K562 (cell line): ENCODE data around the gene ING1. TPM values are rescaled to one million over a fixed set of nuclear protein-coding genes. Genes with fewer than 3 reads are reported as not detected.

ENCODE experiments used
- CREB1 ChIP-seq, 2 experiments: sonication (generic) in 1 of 2; formaldehyde crosslinking in 1 of 2; IDR thresholded peaks; 2 replicates each; pipeline versions ENCODE4 v1.6.1 to v1.8.0; 2012 to 2022; ENCODE audit warnings: inconsistent platforms in 1 of 2, mild to moderate bottlenecking in 1 of 2, missing genetic modification reagents in 1 of 2, moderate library complexity in 1 of 2
- EP300 ChIP-seq: IDR thresholded peaks from 2 replicates; pipeline ENCODE4 v1.6.1; 2012; ENCODE audit warnings: low read length, improper control_type of control experiment
- FOXP1 ChIP-seq: sonication (generic); formaldehyde crosslinking; IDR thresholded peaks from 2 replicates; pipeline ENCODE4 v1.8.0; 2022; ENCODE audit warnings: mild to moderate bottlenecking, missing genetic modification reagents
- HNRNPL ChIP-seq: fragments of 200-400 bp; formaldehyde crosslinking; IDR thresholded peaks from 2 replicates; pipeline ENCODE4 v1.6.1; 2017; ENCODE audit warnings: low read depth, mild to moderate bottlenecking, low read length
- SIX5 ChIP-seq, 2 experiments: IDR thresholded peaks; 2 replicates each; pipeline ENCODE4 v1.6.1; 2011; ENCODE audit warnings: low read length in 2 of 2, borderline replicate concordance in 1 of 2, low read depth in 1 of 2, mild to moderate bottlenecking in 1 of 2, moderate library complexity in 1 of 2; ENCODE audit not compliant: insufficient read depth in 1 of 2
- TCF7 ChIP-seq: sonication (generic); IDR thresholded peaks from 2 replicates; pipeline ENCODE4 v1.6.1; 2016; ENCODE audit warnings: antibody characterized with exemption, borderline replicate concordance
- TEAD4 ChIP-seq, 2 experiments: sonication (generic) in 1 of 2; formaldehyde crosslinking in 1 of 2; IDR thresholded peaks; 2 replicates each; pipeline versions ENCODE4 v1.6.1 to v1.8.0; 2012 to 2022; ENCODE audit warnings: borderline replicate concordance in 1 of 2, inconsistent platforms in 1 of 2, low read length in 1 of 2, mild to moderate bottlenecking in 1 of 2, missing genetic modification reagents in 1 of 2
- XRCC4 ChIP-seq: IDR thresholded peaks from one replicate; pipeline ENCODE4 v1.6.1; 2011; ENCODE audit not compliant: insufficient read depth, insufficient read length; ENCODE audit errors: extremely low read depth
- YY1 ChIP-seq, 3 experiments: IDR thresholded peaks; 2 replicates each; pipeline ENCODE4 v1.6.1; 2011; ENCODE audit warnings: low read length in 2 of 3, mild to moderate bottlenecking in 2 of 3, moderate library complexity in 2 of 3, borderline replicate concordance in 1 of 3, control low read depth in 1 of 3, low read depth in 1 of 3; ENCODE audit not compliant: insufficient read depth in 3 of 3, insufficient replicate concordance in 2 of 3, control insufficient read depth in 1 of 3, insufficient read length in 1 of 3; ENCODE audit errors: extremely low read depth in 1 of 3
- ZNF133 ChIP-seq: fragments of 250-450 bp; sonication (Bioruptor Pico); IDR thresholded peaks from 2 replicates; pipeline ENCODE4 v1.4.0; 2020; ENCODE audit warnings: mild to moderate bottlenecking
- polyA plus RNA-seq, 8 experiments: library from polyadenylated mRNA; depleted of rRNA in 4 of 8; stranded (reverse) in 5 of 8; unstranded in 3 of 8; fragments of >200 nt; fragmentation: Nextera tagmentation in 2 of 8; fragmentation: Illumina TruSeq in 1 of 8; extraction: Ambion mirVana in 2 of 8; extraction: Trizol in 1 of 8; gene quantifications; 2 replicates each; pipeline versions ENCODE4 v1.2.1 to v1.2.3, GENCODE V29; 2011 to 2014; ENCODE audit warnings: inconsistent platforms in 1 of 8, missing spikeins in 1 of 8
- total RNA-seq, 7 experiments: library from RNA; depleted of rRNA in 6 of 7; stranded (reverse); fragments of >200 nt in 6 of 7; fragmentation: Illumina TruSeq in 2 of 7; extraction: Trizol in 2 of 7; gene quantifications; 2 replicates each; pipeline versions ENCODE4 v1.2.1 to v1.2.3, GENCODE V29; 2011 to 2021; ENCODE audit warnings: low replicate concordance in 1 of 7
- TF ChIP-seq, protein P1 (sequence below): fragments of 200-600 bp; sonication (generic); IDR thresholded peaks from one replicate; pipeline ENCODE4 v1.6.1; 2012; ENCODE audit warnings: mild to moderate bottlenecking, low read depth, low read length, inconsistent platforms

ING1 gene
- total and polyA plus RNA-seq, 9 of the 15 experiments (the other 6 are each of a cell fraction or from before 2014, with no cell fraction given) = 1.0 to 20.1 (median 8.2) TPM

DNA sequence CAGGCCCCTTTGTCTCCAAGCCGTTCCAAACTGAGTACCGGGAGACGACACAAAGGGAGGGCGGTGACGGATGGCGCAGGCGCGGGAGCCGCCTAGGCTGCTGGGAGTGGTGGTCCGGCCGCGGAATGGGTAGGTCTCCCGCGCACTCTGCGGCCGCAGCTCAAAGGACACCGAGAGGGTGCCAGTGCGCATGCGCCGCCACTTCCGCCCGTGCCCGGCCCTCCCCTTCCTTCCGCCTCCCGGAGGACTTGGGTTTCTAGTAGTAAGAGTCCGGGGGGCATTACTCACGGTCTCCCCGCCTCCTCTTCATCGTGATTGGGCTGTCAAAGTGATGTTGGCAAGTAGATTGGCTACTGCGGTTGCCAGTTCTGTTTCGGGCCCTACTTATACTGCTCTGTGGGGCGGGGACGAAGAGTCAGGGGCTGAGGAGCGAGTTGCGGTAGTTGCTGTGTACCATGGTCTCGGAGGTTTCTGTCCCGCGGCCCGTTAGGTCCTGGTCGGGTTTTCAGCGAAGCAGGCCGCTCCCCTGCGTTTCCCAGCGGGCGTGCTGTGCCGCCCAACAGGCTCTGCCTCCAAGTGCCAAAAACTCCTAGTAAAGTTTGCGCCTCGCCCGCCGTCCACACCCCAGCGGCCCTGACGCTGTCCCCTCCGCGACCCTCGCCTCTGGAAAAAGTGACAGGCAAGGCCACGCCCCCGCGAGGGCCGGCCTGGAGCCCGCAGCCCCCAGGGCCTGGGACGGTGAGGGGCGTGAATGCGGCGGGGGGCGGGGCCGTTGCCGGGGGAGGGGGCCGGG, 455 bp upstream of the ING1 start (continued):
- TF ChIP-seq EP300 (0 out of 2 replicates have a peak, but pooled peaks have one; percentile 6), TCF7 (0 out of 2 replicates have a peak, but pooled peaks have one; percentile 18), TEAD4 (IDR thresholded peaks at IDR 0.05; ENCODE audit: low read length) (peak; percentile 3; the same call in 1 of the 2 replicates), TEAD4 (CRISPR knock-in tag; IDR thresholded peaks at IDR 0.05; ENCODE audit: borderline replicate concordance) (no peak), CREB1 (IDR thresholded peaks at IDR 0.05) (peak; percentile 26; the same call in 1 of the 2 replicates), CREB1 (CRISPR knock-in tag; IDR thresholded peaks at IDR 0.05) (peak; percentile 37; the same call in 1 of the 2 replicates), YY1 (IDR thresholded peaks at IDR 0.05; ENCODE audit: borderline replicate concordance in 1 of 3, control insufficient read depth in 1 of 3, extremely low read depth in 1 of 3, insufficient read depth in 3 of 3, insufficient read length in 1 of 3, insufficient replicate concordance in 2 of 3, low read depth in 1 of 3, low read length in 2 of 3) (peak in 1 of 3 experiments; percentile 25), XRCC4 (no peak), FOXP1 (CRISPR knock-in tag) (0 out of 2 replicates have a peak, but pooled peaks have one; percentile 44), ZNF133 (CRISPR knock-in tag) (no peak), HNRNPL (0 out of 2 replicates have a peak, but pooled peaks have one; percentile 22), SIX5 (IDR thresholded peaks at IDR 0.05; ENCODE audit: borderline replicate concordance in 1 of 2, insufficient read depth in 1 of 2, low read depth in 1 of 2, low read length in 2 of 2) (peak; percentile 23 to 27; a peak in 2 of 4 replicates)
- TF ChIP-seq, protein P1, sequence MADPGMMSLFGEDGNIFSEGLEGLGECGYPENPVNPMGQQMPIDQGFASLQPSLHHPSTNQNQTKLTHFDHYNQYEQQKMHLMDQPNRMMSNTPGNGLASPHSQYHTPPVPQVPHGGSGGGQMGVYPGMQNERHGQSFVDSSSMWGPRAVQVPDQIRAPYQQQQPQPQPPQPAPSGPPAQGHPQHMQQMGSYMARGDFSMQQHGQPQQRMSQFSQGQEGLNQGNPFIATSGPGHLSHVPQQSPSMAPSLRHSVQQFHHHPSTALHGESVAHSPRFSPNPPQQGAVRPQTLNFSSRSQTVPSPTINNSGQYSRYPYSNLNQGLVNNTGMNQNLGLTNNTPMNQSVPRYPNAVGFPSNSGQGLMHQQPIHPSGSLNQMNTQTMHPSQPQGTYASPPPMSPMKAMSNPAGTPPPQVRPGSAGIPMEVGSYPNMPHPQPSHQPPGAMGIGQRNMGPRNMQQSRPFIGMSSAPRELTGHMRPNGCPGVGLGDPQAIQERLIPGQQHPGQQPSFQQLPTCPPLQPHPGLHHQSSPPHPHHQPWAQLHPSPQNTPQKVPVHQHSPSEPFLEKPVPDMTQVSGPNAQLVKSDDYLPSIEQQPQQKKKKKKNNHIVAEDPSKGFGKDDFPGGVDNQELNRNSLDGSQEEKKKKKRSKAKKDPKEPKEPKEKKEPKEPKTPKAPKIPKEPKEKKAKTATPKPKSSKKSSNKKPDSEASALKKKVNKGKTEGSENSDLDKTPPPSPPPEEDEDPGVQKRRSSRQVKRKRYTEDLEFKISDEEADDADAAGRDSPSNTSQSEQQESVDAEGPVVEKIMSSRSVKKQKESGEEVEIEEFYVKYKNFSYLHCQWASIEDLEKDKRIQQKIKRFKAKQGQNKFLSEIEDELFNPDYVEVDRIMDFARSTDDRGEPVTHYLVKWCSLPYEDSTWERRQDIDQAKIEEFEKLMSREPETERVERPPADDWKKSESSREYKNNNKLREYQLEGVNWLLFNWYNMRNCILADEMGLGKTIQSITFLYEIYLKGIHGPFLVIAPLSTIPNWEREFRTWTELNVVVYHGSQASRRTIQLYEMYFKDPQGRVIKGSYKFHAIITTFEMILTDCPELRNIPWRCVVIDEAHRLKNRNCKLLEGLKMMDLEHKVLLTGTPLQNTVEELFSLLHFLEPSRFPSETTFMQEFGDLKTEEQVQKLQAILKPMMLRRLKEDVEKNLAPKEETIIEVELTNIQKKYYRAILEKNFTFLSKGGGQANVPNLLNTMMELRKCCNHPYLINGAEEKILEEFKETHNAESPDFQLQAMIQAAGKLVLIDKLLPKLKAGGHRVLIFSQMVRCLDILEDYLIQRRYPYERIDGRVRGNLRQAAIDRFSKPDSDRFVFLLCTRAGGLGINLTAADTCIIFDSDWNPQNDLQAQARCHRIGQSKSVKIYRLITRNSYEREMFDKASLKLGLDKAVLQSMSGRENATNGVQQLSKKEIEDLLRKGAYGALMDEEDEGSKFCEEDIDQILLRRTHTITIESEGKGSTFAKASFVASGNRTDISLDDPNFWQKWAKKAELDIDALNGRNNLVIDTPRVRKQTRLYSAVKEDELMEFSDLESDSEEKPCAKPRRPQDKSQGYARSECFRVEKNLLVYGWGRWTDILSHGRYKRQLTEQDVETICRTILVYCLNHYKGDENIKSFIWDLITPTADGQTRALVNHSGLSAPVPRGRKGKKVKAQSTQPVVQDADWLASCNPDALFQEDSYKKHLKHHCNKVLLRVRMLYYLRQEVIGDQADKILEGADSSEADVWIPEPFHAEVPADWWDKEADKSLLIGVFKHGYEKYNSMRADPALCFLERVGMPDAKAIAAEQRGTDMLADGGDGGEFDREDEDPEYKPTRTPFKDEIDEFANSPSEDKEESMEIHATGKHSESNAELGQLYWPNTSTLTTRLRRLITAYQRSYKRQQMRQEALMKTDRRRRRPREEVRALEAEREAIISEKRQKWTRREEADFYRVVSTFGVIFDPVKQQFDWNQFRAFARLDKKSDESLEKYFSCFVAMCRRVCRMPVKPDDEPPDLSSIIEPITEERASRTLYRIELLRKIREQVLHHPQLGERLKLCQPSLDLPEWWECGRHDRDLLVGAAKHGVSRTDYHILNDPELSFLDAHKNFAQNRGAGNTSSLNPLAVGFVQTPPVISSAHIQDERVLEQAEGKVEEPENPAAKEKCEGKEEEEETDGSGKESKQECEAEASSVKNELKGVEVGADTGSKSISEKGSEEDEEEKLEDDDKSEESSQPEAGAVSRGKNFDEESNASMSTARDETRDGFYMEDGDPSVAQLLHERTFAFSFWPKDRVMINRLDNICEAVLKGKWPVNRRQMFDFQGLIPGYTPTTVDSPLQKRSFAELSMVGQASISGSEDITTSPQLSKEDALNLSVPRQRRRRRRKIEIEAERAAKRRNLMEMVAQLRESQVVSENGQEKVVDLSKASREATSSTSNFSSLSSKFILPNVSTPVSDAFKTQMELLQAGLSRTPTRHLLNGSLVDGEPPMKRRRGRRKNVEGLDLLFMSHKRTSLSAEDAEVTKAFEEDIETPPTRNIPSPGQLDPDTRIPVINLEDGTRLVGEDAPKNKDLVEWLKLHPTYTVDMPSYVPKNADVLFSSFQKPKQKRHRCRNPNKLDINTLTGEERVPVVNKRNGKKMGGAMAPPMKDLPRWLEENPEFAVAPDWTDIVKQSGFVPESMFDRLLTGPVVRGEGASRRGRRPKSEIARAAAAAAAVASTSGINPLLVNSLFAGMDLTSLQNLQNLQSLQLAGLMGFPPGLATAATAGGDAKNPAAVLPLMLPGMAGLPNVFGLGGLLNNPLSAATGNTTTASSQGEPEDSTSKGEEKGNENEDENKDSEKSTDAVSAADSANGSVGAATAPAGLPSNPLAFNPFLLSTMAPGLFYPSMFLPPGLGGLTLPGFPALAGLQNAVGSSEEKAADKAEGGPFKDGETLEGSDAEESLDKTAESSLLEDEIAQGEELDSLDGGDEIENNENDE = no peak
